ENCODE data around the gene MFSD2A.
"Not testable (repeated sequence)": the region's sequence is repeated elsewhere in the genome, so short reads cannot be mapped to it uniquely, and the experiment has no call there.

MFSD2A gene

GRCh38 chr1:40004857-40005256 is 49.9 kb downstream of the MFSD2A start:
- H3K4me3 ChIP-seq (ENCODE audit: low read depth, low read length), result no peak overlapping the region
- H3K4me1 ChIP-seq, result no peaks in the 10 kb centered on the region
- H3K79me2 ChIP-seq, result no peaks in the 10 kb centered on the region
- no peak overlapping the region for H3K27ac ChIP-seq
- no peak for TF ChIP-seq CTCF (IDR thresholded peaks at IDR 0.05)
- H2AFZ ChIP-seq, result no peak overlapping the region
- no peak overlapping the region for H3K9ac ChIP-seq
- H3K36me3 ChIP-seq (ENCODE audit: control insufficient read depth, insufficient read depth, low read length), result no peaks in the 10 kb centered on the region
- H3K9me3 ChIP-seq (ENCODE audit: control insufficient read depth, low read length), result no peaks in the 10 kb centered on the region
- H3K4me2 ChIP-seq (ENCODE audit: low read length), result no peak overlapping the region
- H3K27me3 ChIP-seq (ENCODE audit: control insufficient read depth, insufficient read depth, low read length), result no peaks in the 10 kb centered on the region

GRCh38 chr1:40007481-40008034 is 52.6 kb downstream of the MFSD2A start:
- H3K27me3 ChIP-seq (ENCODE audit: control insufficient read depth, insufficient read depth, low read length); H2AFZ ChIP-seq; H3K9me3 ChIP-seq (ENCODE audit: control insufficient read depth, low read length); H3K9ac ChIP-seq; H3K4me2 ChIP-seq (ENCODE audit: low read length); H3K36me3 ChIP-seq (ENCODE audit: control insufficient read depth, insufficient read depth, low read length); H3K79me2 ChIP-seq; H3K4me1 ChIP-seq; H3K4me3 ChIP-seq (ENCODE audit: low read depth, low read length); H3K27ac ChIP-seq: not testable (repeated sequence)

GRCh38 chr1:40011198-40011597 is 56.3 kb downstream of the MFSD2A start:
- Histone ChIP-seq H3K27me3 (ENCODE audit: control insufficient read depth, insufficient read depth, low read length) (no peaks in the 10 kb centered on the region), H2AFZ (no peak overlapping the region), H3K9me3 (ENCODE audit: control insufficient read depth, low read length) (no peaks in the 10 kb centered on the region), H3K27ac (no peak overlapping the region), H3K4me1 (no peaks in the 10 kb centered on the region), H3K36me3 (ENCODE audit: control insufficient read depth, insufficient read depth, low read length) (no peaks in the 10 kb centered on the region), H3K79me2 (no peaks in the 10 kb centered on the region), H3K4me3 (ENCODE audit: low read depth, low read length) (no peak overlapping the region), H3K9ac (no peak overlapping the region), H3K4me2 (ENCODE audit: low read length) (no peak overlapping the region)
- no peak for TF ChIP-seq CTCF (IDR thresholded peaks at IDR 0.05)

- Histone ChIP-seq H3K27ac (no peak overlapping the region), H2AFZ (no peak overlapping the region), H3K79me2 (no peaks in the 10 kb centered on the region), H3K4me2 (ENCODE audit: low read length) (no peak overlapping the region), H3K9me3 (ENCODE audit: control insufficient read depth, low read length) (no peaks in the 10 kb centered on the region), H3K36me3 (ENCODE audit: control insufficient read depth, insufficient read depth, low read length) (no peaks in the 10 kb centered on the region), H3K9ac (no peak overlapping the region), H3K27me3 (ENCODE audit: control insufficient read depth, insufficient read depth, low read length) (no peaks in the 10 kb centered on the region), H3K4me3 (ENCODE audit: low read depth, low read length) (no peak overlapping the region), H3K4me1 (no peaks in the 10 kb centered on the region)
- no peak for TF ChIP-seq CTCF (IDR thresholded peaks at IDR 0.05)
Observed at GRCh38 chr1:40014253-40014706, 59.3 kb downstream of the MFSD2A start.

GRCh38 chr1:40014812-40015594 is 60.1 kb downstream of the MFSD2A start:
- H3K79me2 ChIP-seq, result no peaks in the 10 kb centered on the region
- TF ChIP-seq CTCF (IDR thresholded peaks at IDR 0.05), result no peak
- H3K27ac ChIP-seq, result no peak overlapping the region
- no peak overlapping the region for H3K4me2 ChIP-seq (ENCODE audit: low read length)
- H3K9ac ChIP-seq, result no peak overlapping the region
- H3K36me3 ChIP-seq (ENCODE audit: control insufficient read depth, insufficient read depth, low read length), result no peaks in the 10 kb centered on the region
- H2AFZ ChIP-seq, result no peak overlapping the region
- H3K4me1 ChIP-seq, result no peaks in the 10 kb centered on the region
- H3K4me3 ChIP-seq (ENCODE audit: low read depth, low read length), result no peak overlapping the region
- no peaks in the 10 kb centered on the region for H3K9me3 ChIP-seq (ENCODE audit: control insufficient read depth, low read length)
- no peaks in the 10 kb centered on the region for H3K27me3 ChIP-seq (ENCODE audit: control insufficient read depth, insufficient read depth, low read length)

Measured in parathyroid adenoma (tissue), 2 donors.